ENCODE measurements around the gene GMDS. TPM values are rescaled to one million over a fixed set of nuclear protein-coding genes. Genes with fewer than 3 reads are reported as not detected.

The GMDS gene
- total RNA-seq, 1 experiment from 2014 or later, result 9.7 TPM

- DNase-seq, result no peak
- H3K27ac ChIP-seq (ENCODE audit: low read length), result no peak overlapping the region
- H2AFZ ChIP-seq (ENCODE audit: low read length), result no peak overlapping the region
- no peaks in the 10 kb centered on the region for H3K36me3 ChIP-seq (ENCODE audit: insufficient read depth, low read length)
- no peaks in the 10 kb centered on the region for H3K9me2 ChIP-seq (replicated peaks; ENCODE audit: insufficient read depth, low read length)
- H3K4me3 ChIP-seq (ENCODE audit: low read length), result no peak overlapping the region
- H3K4me2 ChIP-seq (ENCODE audit: low read depth, low read length, poor library complexity, severe bottlenecking), result no peak overlapping the region
- H3K4me1 ChIP-seq (ENCODE audit: low read length), result no peaks in the 10 kb centered on the region
- H3K27me3 ChIP-seq (ENCODE audit: low read length), result no peaks in the 10 kb centered on the region
- no peaks in the 10 kb centered on the region for H3K79me2 ChIP-seq (ENCODE audit: low read length)
- H3K9ac ChIP-seq (ENCODE audit: low read length), result no peak overlapping the region
- H3K9me3 ChIP-seq (ENCODE audit: low read length), result no peaks in the 10 kb centered on the region
- 0 out of 2 replicates have a peak, but pooled peaks cover 3% of the 10 kb centered on the region for H4K20me1 ChIP-seq (ENCODE audit: insufficient read depth, low read depth, low read length)
Observed at GRCh38 chr6:1821513-1822183, 423.8 kb downstream of the GMDS start.

GRCh38 chr6:1821164-1821512 lies 424.3 kb downstream of the GMDS start:
- no peak overlapping the region for H3K4me2 ChIP-seq (ENCODE audit: low read depth, low read length, poor library complexity, severe bottlenecking)
- no peaks in the 10 kb centered on the region for H3K36me3 ChIP-seq (ENCODE audit: insufficient read depth, low read length)
- H3K9me3 ChIP-seq (ENCODE audit: low read length), result no peaks in the 10 kb centered on the region
- H3K27me3 ChIP-seq (ENCODE audit: low read length), result no peaks in the 10 kb centered on the region
- H4K20me1 ChIP-seq (ENCODE audit: insufficient read depth, low read depth, low read length), result 0 out of 2 replicates have a peak, but pooled peaks cover 3% of the 10 kb centered on the region
- H3K79me2 ChIP-seq (ENCODE audit: low read length), result no peaks in the 10 kb centered on the region
- no peak for DNase-seq
- H3K4me3 ChIP-seq (ENCODE audit: low read length), result no peak overlapping the region
- H3K9ac ChIP-seq (ENCODE audit: low read length), result no peak overlapping the region
- no peaks in the 10 kb centered on the region for H3K9me2 ChIP-seq (replicated peaks; ENCODE audit: insufficient read depth, low read length)
- H2AFZ ChIP-seq (ENCODE audit: low read length), result no peak overlapping the region
- H3K27ac ChIP-seq (ENCODE audit: low read length), result no peak overlapping the region
- no peaks in the 10 kb centered on the region for H3K4me1 ChIP-seq (ENCODE audit: low read length)

GRCh38 chr6:1820714-1821113 lies 424.7 kb downstream of the GMDS start:
- no peak overlapping the region for H3K4me3 ChIP-seq (ENCODE audit: low read length)
- no peaks in the 10 kb centered on the region for H3K9me2 ChIP-seq (replicated peaks; ENCODE audit: insufficient read depth, low read length)
- no peaks in the 10 kb centered on the region for H3K4me1 ChIP-seq (ENCODE audit: low read length)
- no peaks in the 10 kb centered on the region for H3K36me3 ChIP-seq (ENCODE audit: insufficient read depth, low read length)
- H3K27ac ChIP-seq (ENCODE audit: low read length), result no peak overlapping the region
- DNase-seq, result no peak
- no peak overlapping the region for H3K4me2 ChIP-seq (ENCODE audit: low read depth, low read length, poor library complexity, severe bottlenecking)
- H3K9ac ChIP-seq (ENCODE audit: low read length), result no peak overlapping the region
- H3K79me2 ChIP-seq (ENCODE audit: low read length), result no peaks in the 10 kb centered on the region
- 0 out of 2 replicates have a peak, but pooled peaks cover 3% of the 10 kb centered on the region for H4K20me1 ChIP-seq (ENCODE audit: insufficient read depth, low read depth, low read length)
- no peaks in the 10 kb centered on the region for H3K27me3 ChIP-seq (ENCODE audit: low read length)
- no peak overlapping the region for H2AFZ ChIP-seq (ENCODE audit: low read length)
- H3K9me3 ChIP-seq (ENCODE audit: low read length), result no peaks in the 10 kb centered on the region

GRCh38 chr6:1820165-1820564 lies 425.2 kb downstream of the GMDS start:
- H3K36me3 ChIP-seq (ENCODE audit: insufficient read depth, low read length), result no peaks in the 10 kb centered on the region
- H4K20me1 ChIP-seq (ENCODE audit: insufficient read depth, low read depth, low read length), result 0 out of 2 replicates have a peak, but pooled peaks cover 3% of the 10 kb centered on the region
- H3K9me3 ChIP-seq (ENCODE audit: low read length), result no peaks in the 10 kb centered on the region
- no peak overlapping the region for H3K27ac ChIP-seq (ENCODE audit: low read length)
- no peaks in the 10 kb centered on the region for H3K4me1 ChIP-seq (ENCODE audit: low read length)
- no peaks in the 10 kb centered on the region for H3K27me3 ChIP-seq (ENCODE audit: low read length)
- no peak for DNase-seq
- no peak overlapping the region for H3K4me3 ChIP-seq (ENCODE audit: low read length)
- no peak overlapping the region for H3K9ac ChIP-seq (ENCODE audit: low read length)
- no peaks in the 10 kb centered on the region for H3K79me2 ChIP-seq (ENCODE audit: low read length)
- no peak overlapping the region for H2AFZ ChIP-seq (ENCODE audit: low read length)
- H3K9me2 ChIP-seq (replicated peaks; ENCODE audit: insufficient read depth, low read length), result no peaks in the 10 kb centered on the region
- H3K4me2 ChIP-seq (ENCODE audit: low read depth, low read length, poor library complexity, severe bottlenecking), result no peak overlapping the region

GRCh38 chr6:1819007-1819406 lies 426.4 kb downstream of the GMDS start:
- no peak for DNase-seq
- Histone ChIP-seq H2AFZ (ENCODE audit: low read length) (no peak overlapping the region), H3K9me3 (ENCODE audit: low read length) (no peaks in the 10 kb centered on the region), H4K20me1 (ENCODE audit: insufficient read depth, low read depth, low read length) (0 out of 2 replicates have a peak, but pooled peaks cover 3% of the 10 kb centered on the region), H3K4me2 (ENCODE audit: low read depth, low read length, poor library complexity, severe bottlenecking) (no peak overlapping the region), H3K27me3 (ENCODE audit: low read length) (no peaks in the 10 kb centered on the region), H3K4me1 (ENCODE audit: low read length) (no peaks in the 10 kb centered on the region), H3K36me3 (ENCODE audit: insufficient read depth, low read length) (no peaks in the 10 kb centered on the region), H3K9ac (ENCODE audit: low read length) (no peak overlapping the region), H3K79me2 (ENCODE audit: low read length) (no peaks in the 10 kb centered on the region), H3K9me2 (replicated peaks; ENCODE audit: insufficient read depth, low read length) (no peaks in the 10 kb centered on the region), H3K4me3 (ENCODE audit: low read length) (no peak overlapping the region), H3K27ac (ENCODE audit: low read length) (no peak overlapping the region)

GRCh38 chr6:1817033-1817761 lies 428.2 kb downstream of the GMDS start:
- no peak overlapping the region for H3K27ac ChIP-seq (ENCODE audit: low read length)
- H3K4me3 ChIP-seq (ENCODE audit: low read length), result no peak overlapping the region
- H3K4me2 ChIP-seq (ENCODE audit: low read depth, low read length, poor library complexity, severe bottlenecking), result no peak overlapping the region
- no peak for DNase-seq
- no peak overlapping the region for H3K9ac ChIP-seq (ENCODE audit: low read length)
- H3K36me3 ChIP-seq (ENCODE audit: insufficient read depth, low read length), result no peaks in the 10 kb centered on the region
- H2AFZ ChIP-seq (ENCODE audit: low read length), result no peak overlapping the region
- H3K9me3 ChIP-seq (ENCODE audit: low read length), result no peaks in the 10 kb centered on the region
- no peaks in the 10 kb centered on the region for H3K27me3 ChIP-seq (ENCODE audit: low read length)
- no peaks in the 10 kb centered on the region for H3K4me1 ChIP-seq (ENCODE audit: low read length)
- H3K9me2 ChIP-seq (replicated peaks; ENCODE audit: insufficient read depth, low read length), result no peaks in the 10 kb centered on the region
- H3K79me2 ChIP-seq (ENCODE audit: low read length), result no peaks in the 10 kb centered on the region
- 0 out of 2 replicates have a peak, but pooled peaks cover 3% of the 10 kb centered on the region for H4K20me1 ChIP-seq (ENCODE audit: insufficient read depth, low read depth, low read length)

- Histone ChIP-seq H3K27ac (ENCODE audit: low read length) (no peak overlapping the region), H2AFZ (ENCODE audit: low read length) (no peak overlapping the region), H3K4me2 (ENCODE audit: low read depth, low read length, poor library complexity, severe bottlenecking) (no peak overlapping the region), H3K9me3 (ENCODE audit: low read length) (no peaks in the 10 kb centered on the region), H3K27me3 (ENCODE audit: low read length) (no peaks in the 10 kb centered on the region), H4K20me1 (ENCODE audit: insufficient read depth, low read depth, low read length) (0 out of 2 replicates have a peak, but pooled peaks cover 3% of the 10 kb centered on the region), H3K79me2 (ENCODE audit: low read length) (no peaks in the 10 kb centered on the region), H3K4me1 (ENCODE audit: low read length) (no peaks in the 10 kb centered on the region), H3K36me3 (ENCODE audit: insufficient read depth, low read length) (no peaks in the 10 kb centered on the region), H3K9me2 (replicated peaks; ENCODE audit: insufficient read depth, low read length) (no peaks in the 10 kb centered on the region), H3K9ac (ENCODE audit: low read length) (no peak overlapping the region), H3K4me3 (ENCODE audit: low read length) (no peak overlapping the region)
- DNase-seq, result no peak
Observed at GRCh38 chr6:1815827-1816452, 429.5 kb downstream of the GMDS start.

- Histone ChIP-seq H2AFZ (ENCODE audit: low read length) (no peak overlapping the region), H3K9me2 (replicated peaks; ENCODE audit: insufficient read depth, low read length) (no peaks in the 10 kb centered on the region), H3K4me1 (ENCODE audit: low read length) (no peaks in the 10 kb centered on the region), H3K79me2 (ENCODE audit: low read length) (no peaks in the 10 kb centered on the region), H3K27me3 (ENCODE audit: low read length) (no peaks in the 10 kb centered on the region), H3K9me3 (ENCODE audit: low read length) (no peaks in the 10 kb centered on the region), H3K9ac (ENCODE audit: low read length) (no peak overlapping the region), H3K4me3 (ENCODE audit: low read length) (no peak overlapping the region), H3K36me3 (ENCODE audit: insufficient read depth, low read length) (no peaks in the 10 kb centered on the region), H4K20me1 (ENCODE audit: insufficient read depth, low read depth, low read length) (0 out of 2 replicates have a peak, but pooled peaks cover 3% of the 10 kb centered on the region), H3K4me2 (ENCODE audit: low read depth, low read length, poor library complexity, severe bottlenecking) (no peak overlapping the region), H3K27ac (ENCODE audit: low read length) (no peak overlapping the region)
- no peak for DNase-seq
Observed at GRCh38 chr6:1814279-1814678, 431.1 kb downstream of the GMDS start.
